GM19397 (cell line): ENCODE results near the gene CUX1.
"Not testable (repeated sequence)": the region's sequence is repeated elsewhere in the genome, so short reads cannot be mapped to it uniquely, and the experiment has no call there.

ENCODE experiments used
- ATAC-seq: cut with Tn5 transposase; IDR thresholded peaks from one replicate; pipeline ENCODE4 v1.9.1; 2021; ENCODE audit warnings: mild to moderate bottlenecking, moderate library complexity; ENCODE audit not compliant: unreplicated experiment

Gene CUX1

DNA sequence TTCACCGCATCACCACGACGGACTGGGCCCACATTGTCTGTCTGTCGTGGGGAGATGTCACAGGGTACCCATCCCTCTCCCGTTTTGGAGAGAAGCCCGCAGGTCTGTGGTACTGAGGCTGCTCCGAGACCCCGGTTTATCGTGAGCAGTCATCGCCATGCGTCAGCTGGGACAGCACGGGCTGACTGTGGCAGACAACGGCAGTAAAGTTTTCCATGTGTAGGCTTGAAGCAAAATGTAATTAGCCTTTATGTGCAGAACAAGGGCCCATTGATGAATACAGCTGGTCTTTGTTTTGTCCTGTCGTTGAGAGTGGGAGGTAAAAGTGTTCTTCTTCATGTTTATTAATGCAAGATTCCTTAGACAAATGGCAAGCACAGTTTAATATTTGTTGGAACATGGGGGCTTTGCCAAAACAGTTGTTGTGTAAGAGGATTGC is 301.8 kb downstream of the CUX1 start:
- no peak for ATAC-seq

DNA sequence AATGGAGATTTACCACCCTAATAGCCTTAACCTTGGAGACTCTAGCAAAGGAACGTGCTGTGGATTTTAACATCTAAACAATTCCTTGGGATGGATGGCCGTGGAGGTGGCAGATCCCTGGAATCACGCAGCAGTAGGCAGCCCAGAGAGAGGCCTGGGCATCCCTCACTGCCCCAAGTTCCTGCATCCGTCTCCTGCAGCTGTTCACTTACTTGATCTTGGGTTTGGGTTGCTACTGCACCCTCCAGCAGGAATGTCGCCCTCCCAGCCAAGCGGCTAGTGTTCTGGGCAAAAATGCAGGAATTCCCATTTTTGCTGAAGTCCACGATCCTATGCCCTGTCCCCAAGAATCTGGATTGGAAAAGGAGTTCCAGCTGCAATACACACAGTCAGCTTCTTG is 302.5 kb downstream of the CUX1 start:
- no peak for ATAC-seq

GRCh38 chr7:102120666-102121195 is 303.3 kb downstream of the CUX1 start:
- no peak for ATAC-seq

DNA sequence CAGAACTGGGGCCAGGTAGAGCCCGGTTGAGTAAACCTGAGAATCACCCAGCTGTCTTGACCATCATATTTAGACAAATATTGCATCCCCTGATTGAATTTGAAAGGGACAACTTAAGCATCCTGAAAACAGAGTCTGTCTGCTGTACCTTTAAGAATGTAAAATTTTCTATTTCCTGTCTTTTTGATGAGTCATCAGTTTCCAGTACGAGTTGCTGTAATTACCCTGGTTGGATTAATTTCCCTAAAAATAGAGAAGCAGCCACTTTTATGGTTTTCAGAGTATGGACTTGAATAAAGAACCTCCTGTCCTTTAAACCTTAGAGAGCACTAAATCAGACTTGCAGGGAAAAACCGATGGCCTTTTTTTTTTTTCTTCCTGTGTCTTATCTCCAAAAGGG is 304.6 kb downstream of the CUX1 start:
- ATAC-seq = no peak

GRCh38 chr7:102125127-102125596 is 307.7 kb downstream of the CUX1 start:
- ATAC-seq = no peak

GRCh38 chr7:102128303-102128702 is 310.9 kb downstream of the CUX1 start:
- ATAC-seq = no peak

- ATAC-seq = no peak
These were observed 312.4 kb downstream of the CUX1 start for GRCh38 chr7:102129636-102130370.

GRCh38 chr7:102132209-102132752 is 314.9 kb downstream of the CUX1 start:
- ATAC-seq = no peak

GRCh38 chr7:102138676-102139075 is 321.2 kb downstream of the CUX1 start:
- ATAC-seq = no peak

GRCh38 chr7:102140952-102141370 is 323.5 kb downstream of the CUX1 start:
- ATAC-seq = no peak

DNA sequence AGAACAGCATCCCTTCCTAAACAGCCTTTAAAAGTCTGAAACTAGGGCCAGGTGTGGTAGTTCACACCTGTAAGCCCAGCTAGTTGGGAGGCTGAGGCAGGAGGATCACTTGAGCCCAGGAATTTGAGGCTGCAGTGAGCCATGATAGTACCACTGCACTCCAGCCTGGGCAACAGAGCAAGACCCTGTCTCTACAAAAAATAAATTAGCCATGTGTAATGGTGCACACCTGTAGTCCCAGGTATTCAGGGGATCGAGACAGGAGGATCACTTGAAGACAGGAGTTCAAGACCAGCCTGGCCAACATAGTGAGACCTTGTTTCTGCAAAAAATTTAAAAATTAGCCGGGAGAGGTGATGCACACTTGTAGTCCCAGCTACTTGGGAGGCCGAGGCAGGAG is 325.0 kb downstream of the CUX1 start:
- not testable (repeated sequence) for ATAC-seq

GRCh38 chr7:102146122-102146521 is 328.7 kb downstream of the CUX1 start:
- no peak for ATAC-seq

GRCh38 chr7:102147008-102147407 is 329.6 kb downstream of the CUX1 start:
- no peak for ATAC-seq

DNA sequence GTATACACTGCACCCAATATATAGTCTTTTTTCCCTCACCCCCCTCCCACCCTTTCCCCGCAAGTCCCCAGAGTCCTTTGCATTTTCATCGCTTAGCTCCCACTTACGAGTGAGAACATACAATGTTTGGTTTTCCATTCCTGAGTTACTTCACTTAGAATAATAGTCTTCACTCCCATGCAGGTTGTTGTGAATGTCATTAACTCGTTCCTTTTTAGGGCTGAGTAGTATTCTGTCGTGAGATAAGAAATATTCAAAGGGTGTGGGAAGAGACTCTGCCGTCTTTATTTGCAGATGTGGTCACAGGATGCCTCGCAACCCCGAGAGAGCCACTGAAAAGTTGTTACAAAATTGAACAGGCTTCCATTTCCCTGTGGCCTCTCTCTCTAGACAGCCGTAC is 331.4 kb downstream of the CUX1 start:
- no peak for ATAC-seq

DNA sequence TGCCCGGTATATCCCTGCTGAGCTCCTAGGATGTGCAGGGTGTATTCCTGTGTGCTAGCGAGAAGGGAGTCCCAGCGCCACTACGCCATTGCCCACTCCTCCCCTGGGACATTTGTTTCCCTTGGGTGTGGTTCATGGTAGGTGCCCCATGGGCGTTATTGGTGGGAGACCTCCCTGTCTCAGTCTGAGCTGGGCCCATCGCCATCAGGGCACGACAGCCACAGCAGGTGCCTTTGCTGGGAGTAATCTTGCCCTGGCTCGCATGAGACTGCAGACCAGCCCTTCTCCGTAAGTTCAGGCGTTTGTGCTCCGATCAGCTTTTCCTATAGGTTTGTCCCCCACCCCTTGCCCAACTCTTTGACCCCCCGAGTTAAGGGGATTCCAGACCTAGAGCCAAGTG is 332.0 kb downstream of the CUX1 start:
- no peak for ATAC-seq

GRCh38 chr7:102150266-102150665 is 332.8 kb downstream of the CUX1 start:
- ATAC-seq = no peak

GRCh38 chr7:102152672-102153598 is 335.5 kb downstream of the CUX1 start:
- no peak for ATAC-seq

DNA sequence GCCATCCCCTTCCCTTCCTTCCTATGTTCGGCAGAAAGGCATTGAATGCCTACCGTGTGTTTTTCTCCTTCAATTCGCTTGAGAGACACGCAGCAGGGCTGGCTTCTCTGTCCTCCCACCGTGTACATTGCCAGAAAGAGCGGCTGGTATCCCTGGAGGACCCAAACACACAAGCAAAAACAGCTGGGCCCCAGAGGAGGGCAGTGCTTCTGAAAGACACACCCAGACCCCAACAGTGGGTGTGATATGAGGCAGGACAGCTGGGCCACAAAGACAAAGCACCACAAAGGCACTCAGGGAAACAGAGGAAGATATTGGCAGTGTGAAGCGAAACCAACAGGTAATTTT is 336.1 kb downstream of the CUX1 start:
- no peak for ATAC-seq

DNA sequence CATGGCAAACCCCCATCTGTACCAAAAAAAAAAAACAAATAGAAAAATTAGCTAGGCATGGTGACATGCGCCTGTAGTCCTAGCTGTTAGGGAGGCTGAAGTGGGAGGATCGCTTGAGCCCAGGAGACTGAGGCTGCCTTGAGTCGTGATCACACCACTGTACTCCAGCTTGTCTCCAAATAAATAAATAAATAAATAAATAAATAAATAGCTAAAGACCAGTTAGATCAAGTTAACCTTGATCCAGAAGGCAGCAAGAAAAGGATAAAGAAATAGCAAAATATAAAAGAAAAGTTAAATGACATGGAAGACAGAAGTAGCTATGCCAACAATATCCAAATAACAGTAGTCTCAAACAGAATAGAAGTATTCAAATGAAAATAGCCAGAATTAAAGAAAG is 337.0 kb downstream of the CUX1 start:
- no peak for ATAC-seq

DNA sequence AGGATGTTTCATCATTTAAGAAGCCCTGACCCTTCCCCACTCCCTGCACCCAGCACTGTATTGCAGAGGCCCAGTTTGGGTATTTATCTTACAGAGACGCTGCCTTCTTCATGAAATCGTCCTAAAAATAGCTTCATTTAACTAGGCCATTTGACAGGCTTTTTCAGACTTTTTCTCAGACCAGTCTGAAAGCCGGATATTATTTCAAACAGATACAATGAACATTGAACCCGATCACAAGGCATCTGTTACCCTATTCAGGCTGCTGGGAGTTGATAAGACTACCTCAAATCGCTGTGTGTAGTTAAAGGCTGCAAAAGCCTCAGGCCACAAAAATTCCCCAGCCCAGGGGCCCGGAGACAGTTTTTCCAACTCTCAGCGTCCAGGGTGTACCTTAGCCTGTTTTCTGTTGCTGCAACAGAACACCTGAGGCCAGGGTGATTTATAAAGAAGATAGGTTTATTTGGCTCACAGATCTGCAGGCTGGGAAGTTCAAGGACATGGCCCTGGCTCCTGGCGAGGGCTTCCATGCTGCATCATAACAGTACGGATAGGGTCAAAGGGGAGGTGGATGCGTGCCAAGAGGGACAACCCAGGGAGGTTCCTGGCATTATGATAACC is 338.5 kb downstream of the CUX1 start:
- no peak for ATAC-seq

DNA sequence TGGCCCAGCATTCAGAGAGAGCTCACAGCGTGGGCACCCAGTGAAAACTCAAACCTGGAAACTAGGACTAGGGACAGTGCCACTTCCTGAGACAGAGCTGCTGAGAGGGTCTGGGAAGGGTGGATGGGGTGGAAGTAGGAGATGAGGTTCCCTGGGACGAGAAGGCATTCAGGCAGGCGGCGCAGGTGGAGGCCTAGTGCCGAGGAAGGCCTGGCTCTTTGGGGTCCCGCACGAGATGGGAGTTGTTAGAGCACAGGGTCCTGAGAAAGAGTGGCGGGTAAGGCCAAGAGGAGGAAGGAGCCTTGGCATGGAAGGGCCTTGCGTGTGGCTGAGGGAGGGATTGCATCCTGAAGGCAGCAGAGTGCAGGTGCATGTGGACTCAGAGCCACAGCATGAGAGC is 339.4 kb downstream of the CUX1 start:
- no peak for ATAC-seq
